IMR-90 (cell line): Measurements from ENCODE around the gene ALS2CL.

Source experiments
- BHLHE40 ChIP-seq: fragments of 150-350 bp; IDR thresholded peaks from 2 replicates; pipeline ENCODE4 v1.6.1; 2016; ENCODE audit warnings: mild to moderate bottlenecking, low read depth, low read length
- CEBPB ChIP-seq: IDR thresholded peaks from 2 replicates; pipeline ENCODE4 v1.6.1; 2012; ENCODE audit warnings: low read depth, low read length, improper control_type of control experiment
- CHD1 ChIP-seq: IDR thresholded peaks from 2 replicates; pipeline ENCODE4 v1.6.1; 2012; ENCODE audit warnings: low read depth, low read length, improper control_type of control experiment
- MXI1 ChIP-seq: IDR thresholded peaks from 2 replicates; pipeline ENCODE4 v1.6.1; 2012; ENCODE audit warnings: low read depth, mild to moderate bottlenecking, low read length, moderate library complexity, borderline replicate concordance
- NFE2L2 ChIP-seq: fragments of 150-350 bp; IDR thresholded peaks from 2 replicates; pipeline ENCODE4 v1.6.1; 2016; ENCODE audit warnings: low read depth, mild to moderate bottlenecking, low read length
- POLR2A ChIP-seq: IDR thresholded peaks from 2 replicates; pipeline ENCODE4 v1.6.1; 2012; ENCODE audit warnings: mild to moderate bottlenecking, low read depth, low read length
- RAD21 ChIP-seq: IDR thresholded peaks from 2 replicates; pipeline ENCODE4 v1.6.1; 2012; ENCODE audit warnings: low read length, improper control_type of control experiment
- RCOR1 ChIP-seq: IDR thresholded peaks from 2 replicates; pipeline ENCODE4 v1.6.1; 2012; ENCODE audit warnings: mild to moderate bottlenecking, low read length, improper control_type of control experiment; ENCODE audit not compliant: insufficient replicate concordance
- RFX5 ChIP-seq: IDR thresholded peaks from 2 replicates; pipeline ENCODE4 v1.8.0; 2012; ENCODE audit warnings: low read depth, mild to moderate bottlenecking, low read length, moderate library complexity
- SMC3 ChIP-seq: fragments of 150-350 bp; IDR thresholded peaks from 2 replicates; pipeline ENCODE4 v1.6.1; 2016; ENCODE audit warnings: low read depth, mild to moderate bottlenecking, antibody characterized with exemption, low read length, moderate library complexity
- TF ChIP-seq, protein P1 (sequence below): conservative IDR thresholded peaks from 2 replicates; pipeline ENCODE4 v1.5.1; 2012; ENCODE audit warnings: mild to moderate bottlenecking, low read depth, low read length, improper control_type of control experiment
- TF ChIP-seq, protein P2 (sequence below): fragments of 150-350 bp; IDR thresholded peaks from 2 replicates; pipeline ENCODE4 v1.6.1; 2016; ENCODE audit warnings: low read depth, mild to moderate bottlenecking, low read length, moderate library complexity, borderline replicate concordance

DNA sequence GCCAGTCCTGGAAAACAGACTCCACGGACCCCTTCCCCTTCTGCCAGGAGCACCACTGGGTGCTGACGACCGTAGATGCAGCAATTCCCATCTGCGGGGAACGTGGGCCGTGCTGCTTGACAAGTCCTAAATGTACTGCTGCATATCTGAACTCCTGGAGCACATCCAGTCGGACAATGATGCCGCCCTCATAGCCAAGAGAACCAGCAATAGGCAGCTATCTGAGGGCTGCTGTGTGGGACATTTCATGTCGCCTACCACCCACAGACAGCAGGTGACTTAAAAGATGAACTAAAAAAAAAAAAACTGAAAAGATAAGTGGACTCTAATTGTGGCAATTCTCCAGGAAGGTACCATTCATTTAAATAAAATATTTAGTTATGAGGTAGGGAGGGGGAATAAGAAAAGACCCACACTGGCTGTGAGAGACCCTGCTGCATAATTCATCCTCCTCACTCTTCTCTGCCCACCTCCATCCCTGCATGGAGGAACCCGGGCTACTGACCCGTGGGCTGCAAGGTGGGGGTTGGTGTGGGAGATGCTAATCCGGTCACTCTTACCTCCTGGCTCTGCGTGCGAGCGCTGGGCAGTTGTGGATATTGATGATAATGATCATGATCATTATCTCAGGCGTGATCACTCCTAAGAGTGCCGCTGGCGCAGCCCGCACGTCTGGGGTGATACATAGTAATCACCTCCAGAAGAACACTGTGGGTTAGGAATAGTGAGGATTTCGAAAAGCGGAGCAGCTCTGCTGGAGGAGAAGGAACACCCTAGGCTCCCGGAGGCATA lies 28.3 kb downstream of the ALS2CL start:
- TF ChIP-seq CEBPB (no peak), RAD21 (no peak), POLR2A (no peak), RFX5 (no peak), SMC3 (no peak), CHD1 (no peak), MXI1 (no peak), NFE2L2 (no peak), BHLHE40 (no peak), RCOR1 (no peak)
- TF ChIP-seq, protein P1, sequence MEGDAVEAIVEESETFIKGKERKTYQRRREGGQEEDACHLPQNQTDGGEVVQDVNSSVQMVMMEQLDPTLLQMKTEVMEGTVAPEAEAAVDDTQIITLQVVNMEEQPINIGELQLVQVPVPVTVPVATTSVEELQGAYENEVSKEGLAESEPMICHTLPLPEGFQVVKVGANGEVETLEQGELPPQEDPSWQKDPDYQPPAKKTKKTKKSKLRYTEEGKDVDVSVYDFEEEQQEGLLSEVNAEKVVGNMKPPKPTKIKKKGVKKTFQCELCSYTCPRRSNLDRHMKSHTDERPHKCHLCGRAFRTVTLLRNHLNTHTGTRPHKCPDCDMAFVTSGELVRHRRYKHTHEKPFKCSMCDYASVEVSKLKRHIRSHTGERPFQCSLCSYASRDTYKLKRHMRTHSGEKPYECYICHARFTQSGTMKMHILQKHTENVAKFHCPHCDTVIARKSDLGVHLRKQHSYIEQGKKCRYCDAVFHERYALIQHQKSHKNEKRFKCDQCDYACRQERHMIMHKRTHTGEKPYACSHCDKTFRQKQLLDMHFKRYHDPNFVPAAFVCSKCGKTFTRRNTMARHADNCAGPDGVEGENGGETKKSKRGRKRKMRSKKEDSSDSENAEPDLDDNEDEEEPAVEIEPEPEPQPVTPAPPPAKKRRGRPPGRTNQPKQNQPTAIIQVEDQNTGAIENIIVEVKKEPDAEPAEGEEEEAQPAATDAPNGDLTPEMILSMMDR = no peak
- TF ChIP-seq, protein P2, sequence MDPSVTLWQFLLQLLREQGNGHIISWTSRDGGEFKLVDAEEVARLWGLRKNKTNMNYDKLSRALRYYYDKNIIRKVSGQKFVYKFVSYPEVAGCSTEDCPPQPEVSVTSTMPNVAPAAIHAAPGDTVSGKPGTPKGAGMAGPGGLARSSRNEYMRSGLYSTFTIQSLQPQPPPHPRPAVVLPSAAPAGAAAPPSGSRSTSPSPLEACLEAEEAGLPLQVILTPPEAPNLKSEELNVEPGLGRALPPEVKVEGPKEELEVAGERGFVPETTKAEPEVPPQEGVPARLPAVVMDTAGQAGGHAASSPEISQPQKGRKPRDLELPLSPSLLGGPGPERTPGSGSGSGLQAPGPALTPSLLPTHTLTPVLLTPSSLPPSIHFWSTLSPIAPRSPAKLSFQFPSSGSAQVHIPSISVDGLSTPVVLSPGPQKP = no peak
